HG03457 (cell line): Measurements from ENCODE around the gene RAET1G.
"Not testable (repeated sequence)": the region's sequence is repeated elsewhere in the genome, so short reads cannot be mapped to it uniquely, and the experiment has no call there.

Source experiments
- ATAC-seq: cut with Tn5 transposase; IDR thresholded peaks from one replicate; pipeline ENCODE4 v1.9.1; 2021; ENCODE audit warnings: moderate number of reproducible peaks; ENCODE audit not compliant: unreplicated experiment

RAET1G gene

DNA sequence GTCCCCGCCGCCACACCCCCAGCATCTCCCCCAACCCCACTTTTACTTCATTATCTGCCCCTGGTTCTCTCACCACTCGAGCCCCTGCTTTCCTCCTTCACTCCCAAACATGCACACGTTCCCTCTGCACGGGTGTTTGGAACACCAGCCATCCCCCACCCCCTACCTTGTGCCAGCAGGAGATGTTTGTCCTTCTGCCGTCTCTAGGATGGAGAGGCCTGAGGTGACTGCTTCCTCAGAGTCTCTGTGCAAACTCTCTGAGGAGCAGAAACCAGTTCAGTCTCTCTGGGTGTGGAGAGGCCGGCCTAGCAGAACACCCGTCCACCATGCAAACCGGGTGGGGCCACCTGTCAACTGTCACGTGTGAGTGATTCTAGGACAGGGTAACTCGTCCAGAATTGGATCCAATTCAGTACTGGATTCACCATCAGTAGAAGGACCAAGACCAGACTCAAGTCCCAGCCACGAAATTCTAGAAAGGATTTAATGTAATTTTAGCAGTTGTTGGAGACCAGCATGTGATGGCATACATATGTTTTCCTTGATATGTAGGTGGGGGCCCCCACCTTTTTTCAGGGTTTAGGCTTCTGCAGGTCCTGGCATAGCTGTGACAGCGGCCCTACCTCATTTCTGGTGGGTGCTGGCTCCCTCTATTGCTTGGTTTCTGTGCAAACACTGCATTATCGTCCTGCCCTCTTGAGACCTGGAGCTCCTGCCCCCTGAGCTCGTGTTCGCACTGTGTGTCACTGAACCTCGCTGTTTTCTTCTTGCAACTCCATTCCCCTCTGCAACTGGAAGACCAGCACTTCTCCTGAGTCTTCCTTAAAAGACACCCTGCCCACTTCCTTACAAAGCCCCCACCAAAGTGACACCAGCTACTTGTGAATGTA lies 24.8 kb downstream of the RAET1G start, which contains the start of gene RAET1E:
TSS of gene RAET1E (minus strand) at position 259 of the 890 bp plus-strand sequence. CDS start 7,212 bp downstream, outside the sequence.
- no peak for ATAC-seq

DNA sequence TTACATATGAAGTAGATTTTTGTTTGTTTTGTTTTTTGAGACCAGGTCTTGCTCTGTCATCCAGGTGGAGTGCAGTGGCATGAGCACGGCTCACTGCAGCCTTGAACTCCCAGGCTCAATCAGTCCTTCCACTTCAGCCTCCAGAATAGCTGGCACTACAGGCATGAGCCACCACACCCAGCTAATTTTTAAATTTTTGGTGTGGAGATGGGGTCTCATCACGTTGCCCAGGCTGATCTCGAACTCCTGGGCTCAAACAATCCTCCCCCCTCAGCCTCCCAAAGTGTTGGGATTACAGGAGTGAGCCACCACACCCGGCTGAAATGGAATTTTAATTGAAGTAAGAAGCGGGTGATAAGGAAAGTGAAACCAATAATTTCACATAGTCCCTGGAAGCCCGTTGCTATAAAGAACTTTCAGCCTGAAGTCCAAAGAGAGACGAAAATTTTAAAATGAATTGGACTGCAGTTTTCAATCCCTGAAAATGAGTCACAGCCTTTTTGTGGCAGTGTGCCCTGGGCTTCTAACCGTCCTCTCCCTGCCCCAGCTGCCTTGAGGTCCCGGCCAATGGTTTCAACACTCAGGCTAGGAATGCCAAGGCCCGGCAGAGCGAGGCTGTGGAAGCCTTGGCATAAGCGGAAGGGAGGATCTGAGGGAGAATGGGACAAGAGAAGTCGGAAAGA lies 25.8 kb downstream of the RAET1G start:
- no peak for ATAC-seq

DNA sequence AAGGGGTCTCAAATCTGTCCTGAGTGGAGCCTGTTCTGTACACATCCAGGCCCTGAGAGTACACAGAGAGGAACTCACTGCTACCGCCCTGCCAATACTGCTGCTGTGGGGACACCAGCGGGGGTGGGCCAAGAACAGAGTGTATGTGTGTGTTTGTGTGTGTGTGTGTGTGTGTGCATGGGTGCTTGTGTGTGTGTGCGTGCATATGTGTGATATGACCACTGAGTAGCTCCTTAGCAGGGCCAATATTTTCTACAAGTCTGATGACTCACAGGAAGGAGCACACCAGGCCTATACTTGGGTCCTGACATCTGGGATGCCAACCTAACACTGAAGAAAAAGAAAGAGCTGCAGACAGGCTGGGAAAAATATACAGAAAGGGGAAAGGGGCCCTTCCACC lies 26.4 kb downstream of the RAET1G start:
- ATAC-seq: no peak

DNA sequence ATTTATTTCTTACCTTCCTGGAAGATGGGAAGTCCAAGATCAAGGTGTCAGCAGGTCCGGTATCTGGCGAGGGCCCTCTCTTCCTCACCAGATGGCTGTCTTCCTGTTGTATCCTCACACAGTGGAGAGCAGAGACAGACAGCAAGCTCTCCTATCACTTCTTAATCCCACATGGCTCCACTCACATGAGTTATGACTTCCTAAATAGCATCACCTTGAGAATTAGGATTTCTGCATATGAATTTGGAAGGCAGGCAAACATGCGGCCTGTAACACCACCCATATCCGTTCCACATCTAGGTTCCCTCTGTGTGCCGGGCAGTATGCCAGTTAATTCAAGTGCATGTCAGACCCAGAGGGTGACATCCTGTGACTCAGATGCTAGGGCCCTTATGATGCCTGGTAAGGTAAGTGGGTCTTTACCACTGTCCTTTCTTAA lies 27.1 kb downstream of the RAET1G start:
- no peak for ATAC-seq

DNA sequence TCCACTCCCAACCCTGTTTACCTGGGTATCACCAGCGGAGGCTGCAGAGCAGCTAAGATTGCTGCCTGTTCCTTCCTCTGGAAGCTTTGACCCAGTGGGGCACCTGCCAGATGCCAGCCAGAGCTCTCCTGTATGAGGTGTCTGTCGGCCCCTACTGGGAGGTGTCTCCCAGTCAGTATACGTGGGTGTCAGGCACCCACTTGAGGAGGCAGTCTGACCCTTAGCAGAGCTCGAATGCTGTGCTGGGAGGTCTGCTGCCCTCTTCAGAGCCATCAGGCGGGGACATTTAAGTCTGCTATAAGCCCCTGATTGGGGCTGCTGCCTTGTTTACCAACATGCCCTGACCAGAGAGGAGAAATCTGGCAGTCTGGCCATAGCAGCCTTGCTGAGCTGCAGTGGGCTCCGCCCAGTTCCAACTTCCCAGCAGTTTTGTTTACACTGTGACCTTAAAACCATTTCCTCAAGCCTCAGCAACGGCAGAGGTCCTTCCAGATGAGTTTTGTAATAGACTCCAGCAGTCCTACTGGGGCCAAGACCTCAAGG lies 27.8 kb downstream of the RAET1G start:
- no peak for ATAC-seq

DNA sequence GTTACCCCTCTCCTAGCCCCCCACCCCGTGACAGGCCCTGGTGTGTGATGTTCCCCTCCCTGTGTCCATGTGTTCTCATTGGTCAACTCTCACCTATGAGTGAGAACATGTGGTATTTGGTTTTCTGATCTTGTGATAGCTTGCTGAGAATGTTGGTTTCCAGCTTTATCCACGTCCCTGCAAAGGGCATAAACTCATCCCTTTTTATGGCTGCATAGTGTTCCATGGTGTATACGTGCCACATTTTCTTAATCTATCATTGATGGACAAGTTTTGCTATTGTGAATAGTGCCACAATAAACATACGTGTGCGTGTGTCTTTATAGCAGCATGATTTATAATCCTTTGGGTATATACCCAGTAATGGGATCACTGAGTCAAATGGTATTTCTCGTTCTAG lies 31.1 kb downstream of the RAET1G start:
- ATAC-seq: not testable (repeated sequence)

DNA sequence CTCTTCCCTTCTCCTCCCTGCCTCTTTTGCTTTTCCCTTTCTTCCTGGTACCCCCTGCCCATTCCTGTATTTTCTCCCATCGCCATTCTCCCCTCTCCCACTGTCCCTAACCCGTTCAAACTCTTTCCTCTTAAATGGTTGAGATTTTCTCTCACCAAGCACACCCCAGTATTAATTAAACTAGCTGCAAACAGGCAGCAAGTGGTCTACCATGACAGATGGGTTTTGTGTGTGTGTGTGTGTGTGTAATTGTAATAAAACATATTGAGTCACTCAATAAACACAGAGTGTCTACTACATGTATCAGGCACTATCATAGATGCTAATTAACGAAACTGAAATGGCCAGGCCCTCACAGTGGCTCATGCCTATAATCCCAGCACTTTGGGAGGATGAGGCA lies 31.7 kb downstream of the RAET1G start:
- ATAC-seq: no peak

DNA sequence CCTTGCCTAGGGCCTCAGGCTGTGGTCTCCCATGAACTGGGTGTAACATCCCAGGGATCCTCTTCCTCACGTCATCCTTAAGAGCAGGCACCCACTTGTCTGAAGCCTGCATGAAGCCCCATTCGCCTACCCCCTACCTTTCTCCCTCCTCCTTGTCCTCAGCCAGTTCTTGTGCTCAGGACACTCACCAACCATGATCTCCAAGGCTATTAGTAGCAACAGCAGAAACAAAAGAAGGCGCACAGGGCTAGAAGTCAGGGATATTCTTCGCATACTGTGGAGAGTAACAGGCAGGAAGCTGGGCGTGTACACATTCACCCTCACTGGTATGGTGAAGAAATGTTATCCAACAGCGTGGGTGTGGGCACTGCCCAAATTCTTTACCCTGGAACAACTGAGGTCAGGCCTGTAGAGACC lies 32.3 kb downstream of the RAET1G start:
- no peak for ATAC-seq

DNA sequence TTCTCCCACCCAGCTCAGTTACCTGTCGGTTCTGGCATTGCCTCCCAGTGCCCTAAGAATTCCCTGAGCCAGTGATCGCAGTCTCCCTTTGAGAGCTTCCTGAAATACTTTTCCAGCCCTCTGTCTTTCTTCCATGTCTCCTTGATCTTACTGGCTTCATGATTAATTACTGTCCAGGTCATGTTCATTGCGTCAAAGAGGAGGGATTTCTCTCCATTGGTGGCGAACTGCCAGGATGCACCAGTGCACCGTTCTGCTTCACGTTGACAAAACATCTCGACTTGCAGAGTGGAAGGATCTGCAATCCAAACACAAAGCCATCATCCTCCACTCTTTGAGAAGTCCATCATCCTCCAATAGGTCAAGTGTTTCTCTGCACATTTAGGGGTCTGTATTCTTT lies 33.6 kb downstream of the RAET1G start:
- no peak for ATAC-seq

DNA sequence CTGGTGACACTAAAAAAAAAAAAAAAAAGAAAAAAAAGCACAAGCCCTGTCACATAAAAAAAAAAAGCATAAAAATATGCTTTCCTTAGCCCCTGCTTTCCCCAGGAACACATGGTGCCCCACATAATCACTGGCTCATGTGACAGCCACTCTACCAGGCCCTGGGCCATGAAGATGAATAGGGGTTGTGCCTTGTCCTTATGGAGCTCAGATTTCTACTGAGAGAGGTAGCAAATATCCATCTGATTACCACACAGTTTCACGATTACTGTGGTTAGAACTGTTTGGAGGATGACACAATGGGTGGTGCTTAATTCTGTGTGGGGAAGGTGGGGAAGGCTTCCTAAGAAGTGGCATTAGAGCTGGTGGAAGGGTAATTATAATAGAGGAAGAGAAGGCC lies 34.3 kb downstream of the RAET1G start:
- ATAC-seq: no peak

DNA sequence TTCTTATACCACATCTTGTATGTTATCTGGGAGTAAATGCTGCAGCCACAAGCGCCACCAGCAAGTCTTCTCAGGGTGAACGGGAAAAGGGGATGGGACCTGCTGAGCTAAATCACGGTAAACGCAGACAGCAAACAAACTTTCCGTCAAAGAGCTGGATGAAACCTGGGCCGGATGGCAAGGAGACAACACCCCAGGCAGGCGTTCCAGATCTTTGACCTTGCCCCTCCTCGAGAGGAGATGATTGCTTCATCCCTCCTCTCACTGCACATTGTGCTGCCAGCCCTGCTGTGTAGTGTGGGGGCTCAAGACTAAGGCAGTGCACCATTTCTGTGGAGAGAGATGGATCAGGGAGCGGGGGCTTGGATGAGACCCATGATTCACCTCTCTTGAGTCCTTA lies 34.8 kb downstream of the RAET1G start:
- no peak for ATAC-seq

DNA sequence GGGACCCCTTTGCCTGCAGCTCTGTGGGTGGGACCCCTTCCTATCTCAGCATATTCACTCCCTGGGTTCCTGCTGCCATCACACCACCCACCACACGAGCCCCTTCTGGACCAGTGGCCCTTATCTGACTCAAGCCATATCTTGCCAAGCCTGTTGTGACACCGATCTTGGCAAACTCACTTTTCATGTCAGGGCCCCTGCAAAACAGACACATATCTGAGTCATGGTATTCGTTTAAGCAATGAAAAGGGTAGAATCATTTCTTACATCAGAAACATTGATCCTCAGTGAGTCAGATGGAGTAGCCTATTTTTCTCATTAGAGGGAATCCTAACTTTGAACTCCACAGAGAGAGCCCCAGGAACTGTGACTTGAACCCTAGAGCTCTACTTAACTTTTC lies 35.6 kb downstream of the RAET1G start:
- no peak for ATAC-seq

DNA sequence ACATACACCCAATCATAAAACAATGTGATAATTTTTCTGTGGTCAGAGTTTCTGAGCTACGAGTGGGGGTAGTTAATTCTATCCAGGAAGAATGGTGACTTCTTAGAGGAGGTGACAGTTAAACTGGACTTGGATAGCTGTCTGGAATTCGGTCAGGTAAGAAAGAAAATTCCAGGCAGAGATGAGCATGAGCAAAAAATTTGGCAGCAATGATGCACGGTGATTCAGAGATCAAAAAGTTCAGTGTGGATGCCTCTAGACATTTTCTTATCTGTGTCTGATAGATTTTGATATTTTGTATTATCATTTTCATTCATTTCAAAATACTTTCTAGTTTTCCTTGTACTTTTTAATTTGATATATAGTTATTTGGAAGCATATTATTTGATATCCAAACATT lies 37.0 kb downstream of the RAET1G start:
- ATAC-seq: no peak

DNA sequence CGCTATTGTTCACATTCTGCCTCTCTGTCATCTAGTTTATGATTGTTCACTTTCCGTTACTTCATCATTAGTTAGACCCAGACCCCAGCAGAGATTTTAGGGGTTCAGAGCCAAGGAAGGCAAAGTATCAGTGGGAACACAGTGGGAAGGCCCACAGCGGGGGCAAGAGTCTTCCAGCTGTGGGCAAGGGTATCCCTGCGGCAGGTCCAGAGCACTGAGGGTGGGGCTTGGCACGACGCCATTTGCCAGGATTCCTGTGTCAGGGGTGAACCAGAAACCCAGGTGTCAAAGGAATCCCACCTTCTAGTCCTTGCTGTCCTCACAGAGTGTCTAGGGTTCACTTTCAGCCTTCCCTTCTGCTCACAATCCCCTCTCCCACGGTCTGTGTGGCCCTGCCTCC lies 38.3 kb downstream of the RAET1G start:
- no peak for ATAC-seq

DNA sequence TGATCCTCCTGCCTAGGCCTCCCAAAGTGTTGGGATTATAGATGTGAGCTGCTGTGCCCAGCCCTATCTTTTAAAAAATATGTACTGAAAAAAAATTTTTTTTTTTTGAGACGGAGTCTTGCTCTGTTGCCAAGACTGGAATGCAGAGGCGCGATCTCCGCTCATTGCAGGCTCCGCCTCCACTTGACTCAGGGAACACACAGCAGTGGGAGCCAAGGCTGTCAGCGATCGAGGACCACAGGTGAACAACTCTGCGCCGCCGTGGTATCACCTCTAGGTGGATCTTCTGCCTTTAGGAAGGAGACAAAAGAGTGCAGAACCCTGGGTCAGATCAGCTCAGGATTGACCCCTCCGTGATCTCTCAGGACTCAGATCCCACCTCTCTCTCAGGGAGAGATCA lies 38.7 kb downstream of the RAET1G start:
- ATAC-seq: no peak

DNA sequence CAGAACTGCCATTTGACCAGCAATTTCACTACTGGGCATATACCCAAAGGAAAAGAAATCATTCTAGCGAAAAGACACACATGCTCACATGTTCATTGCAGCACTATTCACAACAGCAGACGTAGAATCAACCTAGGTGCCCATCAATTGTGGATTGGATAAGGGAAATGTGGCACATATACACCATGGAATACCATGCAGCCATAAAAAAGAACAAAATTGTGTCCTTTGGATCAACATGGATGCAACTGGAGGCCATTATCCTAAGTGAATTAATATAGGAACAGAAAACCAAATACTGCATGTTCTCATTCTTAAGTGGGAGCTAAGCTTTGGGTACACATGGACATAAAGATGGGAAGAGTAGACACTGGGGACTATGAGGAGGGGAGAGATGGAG lies 41.1 kb downstream of the RAET1G start:
- ATAC-seq: no peak

DNA sequence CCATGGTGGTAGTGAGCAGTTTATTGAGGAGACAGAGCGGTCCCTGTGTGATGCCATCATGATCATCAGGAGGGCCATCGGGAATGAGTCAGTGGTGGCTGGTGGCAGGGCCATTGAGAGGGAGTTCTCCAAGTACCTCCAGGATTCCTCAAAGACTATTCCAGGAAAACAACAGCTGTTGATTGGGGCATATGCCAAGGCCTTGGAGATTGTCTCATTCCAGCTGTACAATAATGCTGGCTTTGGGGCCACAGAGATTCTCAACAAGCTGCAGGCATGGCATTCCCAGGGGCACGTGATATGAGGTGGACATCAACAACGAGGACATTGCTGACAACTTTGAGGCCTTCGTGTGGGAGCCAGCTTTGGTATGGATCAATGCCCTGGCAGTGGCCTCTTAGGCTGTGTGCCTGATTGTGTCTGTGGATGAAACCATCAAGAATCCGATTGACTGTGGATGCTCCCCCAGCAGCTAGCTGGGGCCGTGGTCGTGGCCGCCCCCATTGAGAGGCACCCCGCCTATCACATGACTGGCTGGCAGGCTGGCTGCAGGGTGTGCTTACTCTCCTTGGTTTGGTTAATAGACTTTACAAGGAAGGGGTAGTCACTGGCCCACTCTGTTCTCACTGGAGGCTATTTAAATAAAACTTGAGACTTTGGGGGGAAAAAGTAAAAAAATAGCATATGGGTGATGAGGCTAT lies 41.7 kb downstream of the RAET1G start:
- ATAC-seq: no peak

DNA sequence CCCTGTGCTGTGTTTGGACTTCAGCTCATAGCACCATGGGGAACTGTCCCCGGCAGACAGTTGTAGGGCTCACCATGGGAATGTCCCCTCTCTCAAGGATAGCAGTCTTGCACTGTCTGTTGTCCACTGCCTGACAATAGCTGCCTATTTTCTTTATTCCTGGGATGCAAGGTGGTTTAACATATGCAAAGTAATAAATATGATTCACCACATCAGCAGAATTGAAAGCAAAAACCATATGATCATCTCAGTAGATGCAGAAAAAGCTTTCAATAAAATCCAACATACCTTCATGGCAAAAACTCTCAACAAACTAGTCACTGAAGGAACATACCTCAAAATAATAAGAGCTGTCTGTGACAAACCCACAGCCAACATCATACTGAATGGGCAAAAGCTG lies 45.3 kb downstream of the RAET1G start:
- ATAC-seq: no peak

DNA sequence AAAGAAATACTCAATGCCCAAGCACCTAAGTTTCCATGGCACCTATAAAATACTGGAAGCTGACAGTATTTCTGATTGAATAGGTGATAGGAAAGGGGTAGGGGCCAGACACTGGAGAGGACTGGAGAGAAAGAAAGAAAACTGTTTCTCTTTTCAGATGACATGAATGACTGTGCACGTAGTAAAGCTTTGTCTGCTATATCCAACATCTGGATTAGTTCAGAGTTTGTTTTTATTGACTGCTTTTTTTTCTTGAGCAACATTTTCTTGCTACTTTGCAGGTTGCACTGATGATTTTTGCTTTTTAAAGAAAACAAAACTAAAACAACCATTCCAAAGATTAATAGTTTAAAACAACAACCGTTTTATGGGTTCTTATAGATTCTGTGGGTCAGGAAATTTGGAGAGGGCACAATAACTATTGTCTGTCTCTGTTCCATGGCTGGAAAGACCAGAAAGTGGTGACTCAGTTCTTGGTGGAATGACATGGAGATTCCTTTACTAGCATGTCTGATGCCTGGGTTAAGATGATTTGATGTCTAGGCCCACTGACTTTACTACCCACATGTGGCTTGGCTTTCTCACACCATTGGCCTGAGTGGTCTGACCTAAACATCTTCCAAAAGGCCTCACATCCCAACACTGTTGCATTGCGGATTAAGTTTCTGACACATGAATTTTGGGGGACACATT lies 46.5 kb downstream of the RAET1G start:
- no peak for ATAC-seq

DNA sequence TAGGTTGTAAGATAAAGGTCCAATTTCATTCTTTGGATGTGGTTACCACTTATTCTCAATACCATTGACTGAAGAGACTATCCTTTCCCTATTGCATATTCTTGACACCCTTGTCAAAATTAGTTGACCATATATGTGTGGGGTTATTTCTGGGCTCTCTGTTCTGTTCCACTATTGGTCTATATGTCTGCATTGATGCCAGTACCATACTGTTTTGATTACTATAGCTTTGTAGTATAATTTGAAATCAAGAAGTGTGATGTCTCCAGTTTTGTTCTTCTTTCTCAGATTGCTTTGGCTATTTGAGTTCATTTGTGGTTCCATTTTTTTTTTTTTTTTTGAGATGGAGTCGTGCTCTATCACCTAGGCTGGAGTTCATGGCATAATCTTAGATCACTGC lies 50.7 kb downstream of the RAET1G start:
- no peak for ATAC-seq

DNA sequence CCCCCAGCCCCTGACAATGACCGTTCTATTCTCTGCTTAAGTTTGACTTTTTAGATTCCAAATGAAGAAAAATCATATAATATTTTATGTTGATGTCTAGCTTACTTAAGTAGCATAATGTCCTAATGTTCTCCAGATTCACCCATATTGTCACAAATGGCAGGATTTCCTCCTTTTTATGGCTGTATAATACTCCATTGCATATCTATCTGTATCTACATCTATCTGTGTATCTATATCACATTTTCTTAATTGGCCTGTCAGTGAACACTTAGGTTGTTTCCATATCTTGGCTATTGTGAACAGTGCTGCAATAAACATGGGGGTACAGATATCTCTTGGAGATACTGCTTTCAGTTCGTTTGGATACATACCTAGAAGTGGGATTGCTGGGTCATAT lies 51.7 kb downstream of the RAET1G start:
- ATAC-seq: no peak
